ENCODE data around the gene EDA. TPM values are rescaled to one million over a fixed set of nuclear protein-coding genes. Genes with fewer than 3 reads are reported as not detected.
"Not testable (repeated sequence)": the region's sequence is repeated elsewhere in the genome, so short reads cannot be mapped to it uniquely, and the experiment has no call there.

The EDA gene
- total RNA-seq, 1 donor from 2014 or later = 4.8 TPM

- DNase-seq (ENCODE audit: low spot score) = no peak
Observed at GRCh38 chrX:69959712-69960111, 343.8 kb downstream of the EDA start.

GRCh38 chrX:69961365-69962072 lies 345.6 kb downstream of the EDA start:
- no peak for DNase-seq (ENCODE audit: low spot score)

- no peak for DNase-seq (ENCODE audit: low spot score)
Observed at GRCh38 chrX:69968950-69969349, 353.0 kb downstream of the EDA start.

GRCh38 chrX:69969460-69969859 lies 353.5 kb downstream of the EDA start:
- DNase-seq (ENCODE audit: low spot score) = no peak

- no peak for DNase-seq (ENCODE audit: low spot score)
Observed at GRCh38 chrX:69987691-69988090, 371.8 kb downstream of the EDA start.

DNA sequence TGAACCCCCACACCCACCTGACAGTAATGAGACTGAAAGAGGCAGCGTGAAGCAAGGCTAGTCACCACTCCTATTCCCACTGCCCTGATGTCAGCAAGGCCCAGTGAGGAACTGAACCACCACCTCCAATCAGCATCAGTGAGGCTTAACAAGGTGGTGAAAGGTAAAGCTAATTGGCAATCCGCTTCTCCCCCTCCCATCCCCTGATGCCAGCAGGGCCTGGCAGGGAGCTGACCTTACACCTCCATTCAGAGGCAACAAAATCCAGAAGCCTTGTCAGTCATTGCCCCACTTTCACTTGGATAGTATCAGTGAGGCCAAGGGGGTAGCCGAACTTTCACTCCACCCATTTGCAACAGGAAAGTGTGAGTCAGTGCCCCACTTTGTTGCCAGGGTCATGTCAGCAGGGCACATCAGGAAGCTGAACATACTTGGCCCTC lies 373.1 kb downstream of the EDA start:
- DNase-seq (ENCODE audit: low spot score) = no peak

GRCh38 chrX:69991685-69992084 lies 375.8 kb downstream of the EDA start:
- DNase-seq (ENCODE audit: low spot score) = no peak

DNA sequence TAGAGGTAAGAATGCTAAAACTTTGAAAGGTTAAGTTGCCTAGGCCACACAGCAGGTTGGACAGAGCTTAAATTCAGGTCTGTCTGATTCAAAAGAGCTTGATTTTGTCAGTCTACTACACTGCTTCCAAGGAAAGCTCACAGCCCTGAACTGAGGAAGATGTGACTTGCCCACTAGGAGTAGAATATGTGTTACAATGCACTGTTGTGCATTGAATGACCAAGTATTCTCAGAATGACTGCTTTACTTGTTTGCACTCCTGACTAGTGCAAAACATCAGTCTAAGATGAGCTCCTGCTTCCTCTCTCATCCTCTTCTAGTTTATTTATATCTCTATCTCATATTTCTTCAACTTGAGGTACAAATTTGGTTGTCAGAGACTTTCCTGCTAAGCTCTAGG lies 377.6 kb downstream of the EDA start:
- DNase-seq (ENCODE audit: low spot score) = no peak

DNA sequence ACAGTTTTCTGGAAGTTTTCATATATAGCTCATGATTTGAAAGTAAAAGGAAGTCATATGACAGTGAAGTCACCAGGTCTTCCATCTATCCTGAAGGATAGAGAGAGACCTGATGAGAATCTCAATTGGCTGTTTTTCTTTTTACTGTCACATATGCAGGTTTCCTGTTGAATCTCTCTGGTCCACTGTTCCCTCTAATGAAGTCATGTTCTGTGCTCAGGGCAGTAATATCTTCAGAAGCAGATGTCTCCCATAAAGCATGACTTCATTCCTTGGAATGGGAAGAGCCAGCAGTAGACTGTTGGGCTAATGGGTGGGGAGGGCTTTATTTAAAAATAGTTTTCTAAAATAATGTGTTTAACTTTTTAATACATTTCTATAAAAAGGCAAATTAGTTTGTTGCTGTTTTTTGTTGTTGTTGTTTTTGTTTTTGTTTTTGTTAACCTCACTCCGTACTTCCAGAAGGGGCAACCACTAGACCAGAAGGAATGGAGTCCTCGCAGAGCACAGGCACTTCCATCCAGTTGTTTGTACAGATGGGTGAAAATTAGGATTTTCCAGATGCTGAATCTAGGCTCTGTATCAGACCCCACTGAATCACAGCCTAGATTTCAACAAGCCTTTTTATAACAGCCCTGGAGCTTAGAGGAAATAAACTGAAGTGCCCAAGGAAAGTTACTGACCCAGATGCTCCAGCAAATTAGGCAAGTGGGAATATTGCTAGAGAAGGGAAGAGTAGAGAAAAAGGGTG lies 379.6 kb downstream of the EDA start:
- no peak for DNase-seq (ENCODE audit: low spot score)

DNA sequence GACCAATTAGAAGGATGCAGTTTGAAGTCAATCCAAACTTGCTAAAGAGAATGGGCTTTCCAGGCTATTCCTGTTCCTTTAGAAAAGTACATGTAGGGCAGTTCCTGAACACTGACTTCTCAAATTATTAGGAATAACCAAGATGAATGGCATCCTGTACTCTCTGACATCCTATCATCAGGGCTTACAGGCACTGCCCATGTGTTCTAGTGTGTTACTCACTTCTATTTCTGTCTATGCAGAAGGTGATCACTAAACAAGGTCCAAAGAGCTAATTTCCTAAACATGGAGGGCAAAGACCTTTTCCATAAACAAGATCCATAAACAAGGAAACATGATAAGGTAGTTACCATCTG lies 380.2 kb downstream of the EDA start:
- no peak for DNase-seq (ENCODE audit: low spot score)

GRCh38 chrX:69998299-69998698 lies 382.4 kb downstream of the EDA start:
- DNase-seq (ENCODE audit: low spot score) = not testable (repeated sequence)

GRCh38 chrX:70001269-70001668 lies 385.4 kb downstream of the EDA start:
- DNase-seq (ENCODE audit: low spot score) = no peak

- no peak for DNase-seq (ENCODE audit: low spot score)
Observed at GRCh38 chrX:70001708-70002341, 385.9 kb downstream of the EDA start.

GRCh38 chrX:70007946-70008345 lies 392.0 kb downstream of the EDA start:
- DNase-seq (ENCODE audit: low spot score) = no peak

DNA sequence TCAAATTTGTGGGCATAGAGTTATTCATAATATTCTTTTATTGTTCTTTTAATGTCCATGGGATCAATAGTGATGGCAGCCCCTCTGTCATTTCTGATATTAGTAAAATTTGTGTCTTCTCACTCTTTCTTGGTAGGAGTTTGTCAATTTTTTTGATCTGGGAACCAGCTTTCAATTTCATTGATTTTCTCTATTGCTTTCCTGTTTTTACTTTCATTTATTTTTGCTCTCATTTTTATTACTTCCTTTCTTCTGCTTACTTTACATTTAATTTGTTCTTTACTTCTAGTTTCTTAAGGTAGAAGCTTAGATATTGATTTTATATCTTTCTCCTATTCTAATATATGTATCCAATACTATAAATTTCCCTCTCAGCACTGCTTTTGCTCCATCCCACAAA lies 393.1 kb downstream of the EDA start:
- no peak for DNase-seq (ENCODE audit: low spot score)

DNA sequence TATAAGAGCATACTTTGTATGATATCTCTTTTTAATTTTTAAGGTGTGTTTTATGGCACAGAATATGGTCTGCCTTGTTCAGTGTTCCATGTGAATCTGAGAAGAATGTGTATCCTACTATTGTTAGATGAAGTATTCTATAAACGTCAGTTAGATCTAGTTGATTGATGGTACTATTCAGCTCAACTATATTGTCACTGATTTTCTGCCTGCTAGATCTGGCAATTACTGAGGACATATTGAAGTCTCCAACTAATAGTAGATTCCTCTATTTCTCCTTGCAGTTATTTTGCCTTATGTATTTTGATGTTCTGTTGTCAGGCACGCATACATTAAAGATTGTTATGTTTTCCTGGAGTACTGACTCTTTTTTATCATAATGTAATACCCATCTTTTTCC lies 394.1 kb downstream of the EDA start:
- no peak for DNase-seq (ENCODE audit: low spot score)

GRCh38 chrX:70012756-70013155 lies 396.8 kb downstream of the EDA start:
- DNase-seq (ENCODE audit: low spot score) = no peak

DNA sequence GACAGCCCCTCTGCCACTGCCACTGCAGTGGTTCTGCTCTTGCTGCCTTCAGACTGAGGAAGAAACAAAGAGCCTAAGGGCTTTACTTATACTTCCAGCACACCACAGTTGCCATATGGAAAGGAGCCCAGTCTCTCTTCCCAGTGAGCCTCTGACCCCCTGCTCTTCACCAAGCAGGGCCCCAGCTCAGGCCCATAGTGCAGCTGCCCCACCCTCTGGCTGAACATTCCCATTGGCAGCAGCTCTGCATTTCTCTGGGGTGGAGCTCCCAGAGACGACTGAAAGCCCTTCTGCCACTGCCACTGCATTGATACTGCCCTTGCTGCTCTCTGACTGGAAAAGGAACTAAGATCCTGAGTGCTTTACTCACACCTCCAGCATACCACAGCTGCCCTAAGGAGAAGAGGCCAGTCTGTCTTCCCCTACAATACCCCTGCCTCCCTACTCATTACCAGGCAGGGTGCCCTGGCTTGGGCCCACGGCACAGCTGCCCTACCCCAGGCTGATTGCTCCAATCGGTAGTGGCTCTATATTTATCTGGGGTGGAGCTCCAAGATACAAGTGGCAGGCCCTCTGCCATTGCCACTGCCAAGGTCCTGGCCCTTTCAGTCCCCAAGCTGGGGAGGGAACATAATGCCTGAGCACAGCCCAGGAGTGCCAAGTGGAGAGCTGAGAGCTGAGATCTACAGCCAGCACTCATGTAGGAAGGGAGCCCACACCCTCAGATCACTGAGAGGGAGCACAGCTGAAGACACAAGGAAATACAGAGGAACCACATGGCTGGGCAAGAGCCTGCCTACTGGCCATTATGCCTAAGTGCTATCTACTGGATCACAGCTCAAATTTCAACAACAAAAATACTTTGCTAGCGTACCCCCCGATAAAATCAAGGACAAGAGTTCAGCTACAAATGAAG lies 397.8 kb downstream of the EDA start:
- no peak for DNase-seq (ENCODE audit: low spot score)

DNA sequence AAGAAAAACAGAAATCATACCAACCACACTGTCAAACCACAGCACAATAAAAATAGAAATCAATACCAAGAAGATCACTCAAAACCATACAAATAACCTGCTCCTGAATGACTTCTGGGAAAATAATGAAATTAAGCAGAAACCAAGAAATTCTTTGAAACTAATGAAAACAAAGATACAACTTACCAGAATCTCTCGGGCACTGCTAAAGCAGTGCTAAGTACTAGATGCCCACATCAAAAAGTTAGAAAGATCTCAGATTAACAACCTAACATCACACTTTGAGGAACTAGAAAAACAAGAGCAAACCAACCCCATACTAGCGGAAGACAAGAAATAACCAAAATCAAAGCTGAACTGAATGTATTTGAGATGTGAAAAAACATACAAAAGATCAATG lies 400.6 kb downstream of the EDA start:
- no peak for DNase-seq (ENCODE audit: low spot score)

GRCh38 chrX:70022616-70023015 lies 406.7 kb downstream of the EDA start:
- no peak for DNase-seq (ENCODE audit: low spot score)

- no peak for DNase-seq (ENCODE audit: low spot score)
Observed at GRCh38 chrX:70025464-70025863, 409.6 kb downstream of the EDA start.
